Activated T-cell treated with anti-CD3 and anti-CD28 coated beads, Interleukin-2, amount 50 U/mL, for 24 hours (primary cell): ENCODE results near the gene FBXW12.

Source experiments
- DNase-seq: peaks from one replicate; pipeline ENCODE4 v3.0.0-alpha.2; 2020
- H3K27ac Mint-ChIP-seq: 2 replicates; pipeline ENCODE4 v1.8.0; 2020; ENCODE audit warnings: mild to moderate bottlenecking, mixed read lengths
- H3K27me3 Mint-ChIP-seq: 2 replicates; pipeline ENCODE4 v1.8.0; 2020; ENCODE audit warnings: mixed read lengths
- H3K36me3 Mint-ChIP-seq: 2 replicates; pipeline ENCODE4 v1.8.0; 2020; ENCODE audit warnings: low read depth, mixed read lengths
- H3K4me1 Mint-ChIP-seq: 2 replicates; pipeline ENCODE4 v1.8.0; 2020; ENCODE audit warnings: low read depth, mixed read lengths
- H3K4me3 Mint-ChIP-seq: 2 replicates; pipeline ENCODE4 v1.8.0; 2020; ENCODE audit warnings: mild to moderate bottlenecking, moderate library complexity, mixed read lengths
- H3K9me3 Mint-ChIP-seq: 2 replicates; pipeline ENCODE4 v1.8.0; 2020; ENCODE audit warnings: mixed read lengths

Gene FBXW12

GRCh38 chr3:48429960-48430707 is 58.1 kb downstream of the FBXW12 start, which contains the start of gene PLXNB1:
Gene PLXNB1, minus strand, starts transcription at chr3:48430086. Its CDS starts 5,475 bp downstream, at chr3:48424611.
- peak within 1 kb of the TSS; percentile 71 for H3K27ac Mint-ChIP-seq
- H3K9me3 Mint-ChIP-seq = no peaks in the 10 kb centered on the region
- peaks cover 16% of the 10 kb centered on the region for H3K4me1 Mint-ChIP-seq
- H3K27me3 Mint-ChIP-seq = peaks cover 6% of the 10 kb centered on the region
- DNase-seq = no peak
- H3K36me3 Mint-ChIP-seq = peaks cover 44% of the 10 kb centered on the region
- H3K4me3 Mint-ChIP-seq = peak within 1 kb of the TSS; percentile 72

GRCh38 chr3:48430708-48431101 is 58.7 kb downstream of the FBXW12 start:
- no peaks in the 10 kb centered on the region for H3K9me3 Mint-ChIP-seq
- no peak for DNase-seq
- peak overlapping the region; percentile 19 for H3K27ac Mint-ChIP-seq
- peaks cover 6% of the 10 kb centered on the region for H3K27me3 Mint-ChIP-seq
- peaks cover 46% of the 10 kb centered on the region for H3K36me3 Mint-ChIP-seq
- peak overlapping the region; percentile 72 for H3K4me3 Mint-ChIP-seq
- H3K4me1 Mint-ChIP-seq = peaks cover 19% of the 10 kb centered on the region

GRCh38 chr3:48431224-48432029 is 59.4 kb downstream of the FBXW12 start:
- Mint-ChIP-seq H3K9me3 (no peaks in the 10 kb centered on the region), H3K27me3 (peaks cover 6% of the 10 kb centered on the region), H3K4me3 (peak overlapping the region; percentile 37), H3K36me3 (peaks cover 46% of the 10 kb centered on the region), H3K4me1 (peaks cover 19% of the 10 kb centered on the region), H3K27ac (peak overlapping the region; percentile 19)
- DNase-seq = no peak

GRCh38 chr3:48432411-48433371 is 60.7 kb downstream of the FBXW12 start:
- H3K27ac Mint-ChIP-seq = no peak overlapping the region

GRCh38 chr3:48433472-48434118 is 61.6 kb downstream of the FBXW12 start:
- Mint-ChIP-seq H3K4me1 (peaks cover 25% of the 10 kb centered on the region), H3K9me3 (no peaks in the 10 kb centered on the region), H3K27me3 (no peaks in the 10 kb centered on the region), H3K36me3 (peaks cover 46% of the 10 kb centered on the region), H3K4me3 (no peak overlapping the region), H3K27ac (no peak overlapping the region)
- DNase-seq = no peak

More at GRCh38 chr3:48432411-48433371, 60.7 kb downstream of the FBXW12 start:
- H3K4me3 Mint-ChIP-seq = no peak overlapping the region
- H3K36me3 Mint-ChIP-seq = peaks cover 46% of the 10 kb centered on the region
- H3K4me1 Mint-ChIP-seq = peaks cover 20% of the 10 kb centered on the region
- no peaks in the 10 kb centered on the region for H3K9me3 Mint-ChIP-seq
- no peak for DNase-seq
- H3K27me3 Mint-ChIP-seq = peaks cover 6% of the 10 kb centered on the region

- no peak for DNase-seq
Observed at GRCh38 chr3:48434591-48435222, 62.7 kb downstream of the FBXW12 start.

GRCh38 chr3:48435223-48435595 is 63.2 kb downstream of the FBXW12 start:
- no peaks in the 10 kb centered on the region for H3K9me3 Mint-ChIP-seq
- peaks cover 52% of the 10 kb centered on the region for H3K36me3 Mint-ChIP-seq
- no peaks in the 10 kb centered on the region for H3K27me3 Mint-ChIP-seq
- H3K4me1 Mint-ChIP-seq = peaks cover 30% of the 10 kb centered on the region
- DNase-seq = no peak
- peak overlapping the region; percentile 2 for H3K27ac Mint-ChIP-seq
- H3K4me3 Mint-ChIP-seq = no peak overlapping the region

More at GRCh38 chr3:48434591-48435222, 62.7 kb downstream of the FBXW12 start:
- Mint-ChIP-seq H3K4me1 (peaks cover 31% of the 10 kb centered on the region), H3K4me3 (no peak overlapping the region), H3K27ac (no peak overlapping the region), H3K36me3 (peaks cover 47% of the 10 kb centered on the region), H3K9me3 (no peaks in the 10 kb centered on the region), H3K27me3 (no peaks in the 10 kb centered on the region)

- Mint-ChIP-seq H3K27me3 (no peaks in the 10 kb centered on the region), H3K4me1 (peaks cover 26% of the 10 kb centered on the region), H3K27ac (no peak overlapping the region), H3K4me3 (no peak overlapping the region), H3K9me3 (no peaks in the 10 kb centered on the region), H3K36me3 (peaks cover 55% of the 10 kb centered on the region)
- DNase-seq = peak; percentile 88
Observed at GRCh38 chr3:48435774-48436476, 63.9 kb downstream of the FBXW12 start.

GRCh38 chr3:48436477-48436787 is 64.4 kb downstream of the FBXW12 start:
- Mint-ChIP-seq H3K27me3 (no peaks in the 10 kb centered on the region), H3K4me3 (no peak overlapping the region), H3K4me1 (peaks cover 26% of the 10 kb centered on the region), H3K27ac (no peak overlapping the region), H3K36me3 (peaks cover 54% of the 10 kb centered on the region), H3K9me3 (no peaks in the 10 kb centered on the region)
- DNase-seq = no peak

GRCh38 chr3:48436855-48437254 is 64.8 kb downstream of the FBXW12 start:
- Mint-ChIP-seq H3K27me3 (no peaks in the 10 kb centered on the region), H3K9me3 (no peaks in the 10 kb centered on the region), H3K36me3 (peaks cover 54% of the 10 kb centered on the region), H3K4me1 (peaks cover 31% of the 10 kb centered on the region), H3K27ac (no peak overlapping the region), H3K4me3 (no peak overlapping the region)
- no peak for DNase-seq

GRCh38 chr3:48437812-48438211 is 65.8 kb downstream of the FBXW12 start:
- no peak overlapping the region for H3K27ac Mint-ChIP-seq
- no peaks in the 10 kb centered on the region for H3K27me3 Mint-ChIP-seq
- H3K4me3 Mint-ChIP-seq = no peak overlapping the region
- H3K4me1 Mint-ChIP-seq = peaks cover 38% of the 10 kb centered on the region
- H3K9me3 Mint-ChIP-seq = no peaks in the 10 kb centered on the region
- peaks cover 54% of the 10 kb centered on the region for H3K36me3 Mint-ChIP-seq
- no peak for DNase-seq

GRCh38 chr3:48439820-48440589 is 68.0 kb downstream of the FBXW12 start, which contains the start of the genes CCDC51 and TMA7:
Gene CCDC51, minus strand, starts transcription at chr3:48440119. Its CDS starts 4,991 bp downstream, at chr3:48435128.
Gene TMA7, plus strand, starts transcription at chr3:48440257. Its CDS starts 40 bp downstream, at chr3:48440297.
- H3K9me3 Mint-ChIP-seq = no peaks in the 10 kb centered on the region
- H3K27ac Mint-ChIP-seq = peak within 1 kb of the TSS; percentile 97
- DNase-seq = peak; percentile 99
- peaks cover 55% of the 10 kb centered on the region for H3K36me3 Mint-ChIP-seq
- peak within 1 kb of the TSS; percentile 94 for H3K4me3 Mint-ChIP-seq
- no peaks in the 10 kb centered on the region for H3K27me3 Mint-ChIP-seq
- peaks cover 40% of the 10 kb centered on the region for H3K4me1 Mint-ChIP-seq
